Gastroesophageal sphincter (tissue), 4 donors: ENCODE results near the gene LRP1B. TPM values are rescaled to one million over a fixed set of nuclear protein-coding genes. Genes with fewer than 3 reads are reported as not detected.

Experiments
- ATAC-seq: fragments of 150-250 bp; one replicate; pipeline ENCODE4 v1.9.1; 2016; ENCODE audit warnings: mild to moderate bottlenecking, moderate library complexity
- H3K27ac ChIP-seq, 4 donors: fragments of 200-600 bp; sonication (generic) in 3 of 4; 1 replicate in 3 of 4; 2 replicates in 1 of 4; pipeline ENCODE4 v1.5.1; 2016 to 2019
- H3K27me3 ChIP-seq: fragments of 200-600 bp; sonication (generic); one replicate; pipeline ENCODE4 v1.5.1; 2019
- H3K36me3 ChIP-seq, 2 donors: fragments of 200-600 bp; sonication (generic); one replicate each; pipeline ENCODE4 v1.5.1; 2019; ENCODE audit warnings: control low read depth in 1 of 2
- H3K4me1 ChIP-seq, 3 donors: fragments of 200-600 bp; sonication (generic); 1 replicate in 2 of 3; 2 replicates in 1 of 3; pipeline ENCODE4 v1.5.1; 2016 to 2019; ENCODE audit warnings: control low read depth in 2 of 3
- H3K4me3 ChIP-seq, 2 donors: fragments of 200-600 bp; sonication (generic); one replicate each; pipeline ENCODE4 v1.5.1; 2019; ENCODE audit warnings: mild to moderate bottlenecking in 1 of 2, moderate library complexity in 1 of 2
- H3K9me3 ChIP-seq, 3 donors: fragments of 200-600 bp; sonication (generic); one replicate each; pipeline ENCODE4 v1.5.1; 2017 to 2019; ENCODE audit warnings: control low read depth in 2 of 3
- CTCF ChIP-seq, 4 experiments: fragments of 200-600 bp in 2 of 4; fragments of 450-650 bp in 2 of 4; sonication (generic) in 1 of 4; IDR thresholded peaks; one replicate each; pipeline ENCODE4 v1.5.1; 2017 to 2019; ENCODE audit warnings: antibody characterized with exemption in 4 of 4, mild to moderate bottlenecking in 2 of 4, moderate library complexity in 2 of 4
- EP300 ChIP-seq: sonication (generic); formaldehyde crosslinking; IDR thresholded peaks from one replicate; pipeline ENCODE4 v1.6.1; 2017; ENCODE audit warnings: antibody characterized with exemption, mild to moderate bottlenecking
- POLR2A ChIP-seq, 2 donors: fragments of 450-650 bp; IDR thresholded peaks; one replicate each; pipeline ENCODE4 v1.6.1; 2017; ENCODE audit warnings: antibody characterized with exemption in 2 of 2, mild to moderate bottlenecking in 2 of 2, moderate library complexity in 1 of 2
- POLR2AphosphoS5 ChIP-seq: sonication (generic); formaldehyde crosslinking; IDR thresholded peaks from one replicate; pipeline ENCODE4 v1.6.1; 2017; ENCODE audit warnings: antibody characterized with exemption
- WGBS, 2 donors: methylation state at CpG; one replicate each; pipeline ENCODE4 v1.1.5; 2018; ENCODE audit warnings: low coverage in 1 of 2; 5-methylcytosine and 5-hydroxymethylcytosine counted together
- total RNA-seq, 4 donors: library from RNA; depleted of rRNA; stranded (reverse); fragments of >200 nt; gene quantifications; one replicate each; pipeline ENCODE4 v1.1.0, GENCODE V29; 2016

LRP1B gene
- total RNA-seq, 4 donors from 2014 or later = 0.27 to 20.7 (median 3.2) TPM

- Histone ChIP-seq H3K27me3 (no peaks in the 10 kb centered on the region), H3K27ac (no peak overlapping the region), H3K36me3 (no peaks in the 10 kb centered on the region), H3K9me3 (no peaks in the 10 kb centered on the region), H3K4me3 (no peak overlapping the region), H3K4me1 (no peaks in the 10 kb centered on the region)
- ATAC-seq = no peak
- TF ChIP-seq CTCF (IDR thresholded peaks at IDR 0.05) (no peak), EP300 (no peak), POLR2AphosphoS5 (no peak), POLR2A (IDR thresholded peaks at IDR 0.05) (no peak)
- WGBS, 2 donors = 86% methylated on average over 1 of the region's 1 CpG; no CpG with 5 or more reads in 1 of the 2 donors
Measured at GRCh38 chr2:141728886-141729285, 401.9 kb downstream of the LRP1B start.

DNA sequence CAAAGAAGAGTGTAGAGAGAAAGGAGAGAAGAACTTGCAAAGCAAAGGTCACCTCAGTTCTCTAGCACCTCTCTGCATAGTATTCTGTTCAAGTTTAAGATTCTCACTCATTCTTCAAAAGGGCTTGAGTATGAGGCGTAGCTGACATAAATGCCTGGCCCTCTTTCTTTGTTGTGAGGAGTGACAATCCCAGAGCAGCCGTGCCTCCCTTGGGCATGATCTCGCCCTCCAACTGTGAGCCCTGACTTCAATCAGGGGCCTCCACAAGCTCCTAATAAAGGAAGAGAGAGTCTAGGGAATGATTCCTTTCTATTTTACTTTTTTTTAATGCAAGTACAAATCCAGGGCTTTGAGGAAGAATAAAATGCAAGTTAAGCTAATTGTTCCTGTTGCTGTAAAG is 402.7 kb downstream of the LRP1B start:
- TF ChIP-seq EP300 = no peak
- TF ChIP-seq CTCF (IDR thresholded peaks at IDR 0.05) = no peak
- TF ChIP-seq POLR2A (IDR thresholded peaks at IDR 0.05) = no peak
- TF ChIP-seq POLR2AphosphoS5 = no peak
- ATAC-seq = no peak

DNA sequence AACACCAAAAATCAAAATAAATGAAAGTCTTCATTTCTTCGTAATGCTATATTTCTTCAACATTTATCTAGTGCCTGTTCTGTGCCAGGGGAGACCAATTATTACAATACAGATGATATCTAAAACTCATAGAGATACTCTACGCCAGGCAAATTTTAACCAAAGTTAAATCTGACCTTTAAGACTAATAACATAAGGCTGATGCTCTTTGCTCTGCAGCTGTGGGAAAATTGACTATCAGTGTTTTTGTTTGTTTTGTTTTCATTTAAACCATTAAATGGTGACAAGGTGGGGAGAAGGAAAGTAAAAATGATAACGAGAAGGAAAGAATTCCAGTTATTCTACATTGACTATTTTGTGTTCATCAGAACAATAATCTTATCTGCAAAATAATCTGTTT is 406.4 kb downstream of the LRP1B start:
- H3K27me3 ChIP-seq = no peaks in the 10 kb centered on the region
- H3K4me3 ChIP-seq = no peak overlapping the region
- 84 to 89% methylated on average over 3 of the region's 3 CpGs for WGBS, 2 donors
- H3K27ac ChIP-seq = no peak overlapping the region
- ATAC-seq = no peak
- H3K36me3 ChIP-seq = no peaks in the 10 kb centered on the region
- no peak for TF ChIP-seq POLR2A (IDR thresholded peaks at IDR 0.05)
- no peak for TF ChIP-seq CTCF (IDR thresholded peaks at IDR 0.05)
- no peak for TF ChIP-seq EP300
- no peaks in the 10 kb centered on the region for H3K9me3 ChIP-seq
- H3K4me1 ChIP-seq = no peaks in the 10 kb centered on the region

More for the DNA sequence above, 402.7 kb downstream of the LRP1B start:
- WGBS, 2 donors = 62 to 83% methylated on average over 1 to 3 of the region's 3 CpGs
- Histone ChIP-seq H3K27ac (no peak overlapping the region), H3K4me3 (no peak overlapping the region), H3K9me3 (no peaks in the 10 kb centered on the region), H3K4me1 (no peaks in the 10 kb centered on the region), H3K27me3 (no peaks in the 10 kb centered on the region), H3K36me3 (no peaks in the 10 kb centered on the region)

DNA sequence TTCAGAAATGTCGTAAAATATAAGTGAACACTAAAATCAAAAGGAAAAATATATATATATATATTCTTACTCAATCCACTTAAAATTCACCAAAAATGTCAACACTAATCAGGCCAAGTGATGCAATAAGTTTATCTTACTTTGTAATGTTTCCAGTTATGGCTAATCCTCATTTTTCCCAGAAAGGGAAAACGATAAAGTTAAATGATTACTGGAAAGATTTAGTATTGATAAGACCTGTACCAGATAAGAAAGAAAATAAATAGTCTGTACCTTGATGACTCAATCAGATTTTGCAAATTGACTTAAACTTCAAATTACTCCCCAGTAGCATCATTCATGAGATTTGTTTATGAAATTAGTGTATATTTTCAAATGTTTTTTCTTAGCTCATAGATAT is 407.0 kb downstream of the LRP1B start:
- WGBS, 2 donors = 56 to 70% methylated on average over 2 of the region's 2 CpGs
- no peak overlapping the region for H3K27ac ChIP-seq
- TF ChIP-seq CTCF (IDR thresholded peaks at IDR 0.05) (no peak), EP300 (no peak), POLR2AphosphoS5 (no peak)

GRCh38 chr2:141720476-141720875 is 410.3 kb downstream of the LRP1B start:
- Histone ChIP-seq H3K4me3 (no peak overlapping the region), H3K27me3 (no peaks in the 10 kb centered on the region), H3K9me3 (no peaks in the 10 kb centered on the region), H3K36me3 (no peaks in the 10 kb centered on the region), H3K4me1 (no peaks in the 10 kb centered on the region), H3K27ac (no peak overlapping the region)
- ATAC-seq = no peak
- 74 to 84% methylated on average over 3 of the region's 3 CpGs for WGBS, 2 donors
- TF ChIP-seq EP300 (no peak), CTCF (IDR thresholded peaks at IDR 0.05) (no peak)

More for the DNA sequence above, 407.0 kb downstream of the LRP1B start:
- H3K9me3 ChIP-seq = no peaks in the 10 kb centered on the region
- no peaks in the 10 kb centered on the region for H3K36me3 ChIP-seq
- H3K4me3 ChIP-seq = no peak overlapping the region
- no peak for ATAC-seq
- H3K4me1 ChIP-seq = no peaks in the 10 kb centered on the region
- H3K27me3 ChIP-seq = no peaks in the 10 kb centered on the region
